ENCODE measurements around the gene GPN3.

DNA sequence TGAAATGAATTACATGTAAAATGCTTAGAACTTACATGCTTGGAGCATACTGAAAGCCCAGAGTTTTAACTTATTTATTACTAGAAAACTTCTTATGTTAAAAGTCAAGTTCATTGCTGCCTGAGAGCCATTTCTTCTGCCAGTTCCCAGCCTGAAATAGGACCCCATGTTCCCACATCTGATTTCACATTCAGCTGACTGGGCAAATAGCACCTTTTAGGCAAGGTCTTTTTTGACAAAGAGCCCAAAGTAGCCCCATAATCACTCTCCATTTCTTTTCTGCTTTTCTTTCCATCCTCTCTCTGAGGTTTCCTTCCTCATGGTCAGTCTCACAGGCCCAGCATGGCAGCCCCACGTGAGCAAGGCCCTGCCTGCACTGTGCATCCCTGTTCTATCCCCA is 16.8 kb downstream of the GPN3 start:
- TF ChIP-seq CTCF (IDR thresholded peaks at IDR 0.05; ENCODE audit: low read length), result no peak
- no peak for TF ChIP-seq EZH2 (IDR thresholded peaks at IDR 0.05; ENCODE audit: borderline replicate concordance, low read length)

Data from OCI-LY1 (cell line).